ENCODE data around the gene OBSCN.

OBSCN gene

GRCh38 chr1:228206582-228207351 is 1.1 kb upstream of the OBSCN start:
- H4K20me1 ChIP-seq (ENCODE audit: insufficient read depth, low read length): no peaks in the 10 kb centered on the region
- no peaks in the 10 kb centered on the region for H3K36me3 ChIP-seq (ENCODE audit: insufficient read depth, low read length)
- H2AFZ ChIP-seq (ENCODE audit: low read length): no peak overlapping the region
- no peaks in the 10 kb centered on the region for H3K79me2 ChIP-seq (ENCODE audit: insufficient read depth, low read length)
- no peaks in the 10 kb centered on the region for H3K9me3 ChIP-seq (ENCODE audit: low read length)
- no peaks in the 10 kb centered on the region for H3K27me3 ChIP-seq (ENCODE audit: insufficient read depth, low read length)
- no peak overlapping the region for H3K27ac ChIP-seq (ENCODE audit: low read depth, low read length, poor library complexity, severe bottlenecking)
- H3K4me2 ChIP-seq (ENCODE audit: low read length): no peak overlapping the region
- no peak overlapping the region for H3K9ac ChIP-seq (ENCODE audit: low read length)
- H3K4me3 ChIP-seq (ENCODE audit: low read depth, low read length, poor library complexity, severe bottlenecking): no peak overlapping the region
- no peaks in the 10 kb centered on the region for H3F3A ChIP-seq (ENCODE audit: insufficient read depth, low read length)
- no peak for TF ChIP-seq CTCF (IDR thresholded peaks at IDR 0.05; ENCODE audit: low read length)
- no peak for TF ChIP-seq EZH2 (IDR thresholded peaks at IDR 0.05; ENCODE audit: borderline replicate concordance, low read length)
- no peaks in the 10 kb centered on the region for H3K9me2 ChIP-seq (ENCODE audit: low read depth, low read length)
- H3K4me1 ChIP-seq (ENCODE audit: insufficient read depth, low read length, severe bottlenecking): no peaks in the 10 kb centered on the region

- H3K4me3 ChIP-seq (ENCODE audit: low read depth, low read length, poor library complexity, severe bottlenecking): no peak overlapping the region
- H3K27me3 ChIP-seq (ENCODE audit: insufficient read depth, low read length): no peaks in the 10 kb centered on the region
- H3K27ac ChIP-seq (ENCODE audit: low read depth, low read length, poor library complexity, severe bottlenecking): no peak overlapping the region
- H3K36me3 ChIP-seq (ENCODE audit: insufficient read depth, low read length): no peaks in the 10 kb centered on the region
- H3K4me1 ChIP-seq (ENCODE audit: insufficient read depth, low read length, severe bottlenecking): no peaks in the 10 kb centered on the region
- no peak overlapping the region for H3K9ac ChIP-seq (ENCODE audit: low read length)
- no peak overlapping the region for H2AFZ ChIP-seq (ENCODE audit: low read length)
- TF ChIP-seq EZH2 (IDR thresholded peaks at IDR 0.05; ENCODE audit: borderline replicate concordance, low read length): no peak
- TF ChIP-seq CTCF (IDR thresholded peaks at IDR 0.05; ENCODE audit: low read length): no peak
- no peaks in the 10 kb centered on the region for H3F3A ChIP-seq (ENCODE audit: insufficient read depth, low read length)
- H3K4me2 ChIP-seq (ENCODE audit: low read length): no peak overlapping the region
- no peaks in the 10 kb centered on the region for H4K20me1 ChIP-seq (ENCODE audit: insufficient read depth, low read length)
- H3K9me3 ChIP-seq (ENCODE audit: low read length): no peaks in the 10 kb centered on the region
- no peaks in the 10 kb centered on the region for H3K9me2 ChIP-seq (ENCODE audit: low read depth, low read length)
- no peaks in the 10 kb centered on the region for H3K79me2 ChIP-seq (ENCODE audit: insufficient read depth, low read length)
Measured at GRCh38 chr1:228207381-228207810, 448 bp upstream of the OBSCN start.

GRCh38 chr1:228208831-228209551 is 1.1 kb downstream of the OBSCN start:
- H3K4me2 ChIP-seq (ENCODE audit: low read length): no peak overlapping the region
- no peaks in the 10 kb centered on the region for H3K27me3 ChIP-seq (ENCODE audit: insufficient read depth, low read length)
- H3K36me3 ChIP-seq (ENCODE audit: insufficient read depth, low read length): no peaks in the 10 kb centered on the region
- H3K4me3 ChIP-seq (ENCODE audit: low read depth, low read length, poor library complexity, severe bottlenecking): no peak overlapping the region
- no peak overlapping the region for H3K27ac ChIP-seq (ENCODE audit: low read depth, low read length, poor library complexity, severe bottlenecking)
- H3K9me2 ChIP-seq (ENCODE audit: low read depth, low read length): no peaks in the 10 kb centered on the region
- no peaks in the 10 kb centered on the region for H3F3A ChIP-seq (ENCODE audit: insufficient read depth, low read length)
- H2AFZ ChIP-seq (ENCODE audit: low read length): no peak overlapping the region
- no peaks in the 10 kb centered on the region for H3K79me2 ChIP-seq (ENCODE audit: insufficient read depth, low read length)
- H3K9ac ChIP-seq (ENCODE audit: low read length): no peak overlapping the region
- TF ChIP-seq CTCF (IDR thresholded peaks at IDR 0.05; ENCODE audit: low read length) (no peak), EZH2 (IDR thresholded peaks at IDR 0.05; ENCODE audit: borderline replicate concordance, low read length) (no peak)
- H4K20me1 ChIP-seq (ENCODE audit: insufficient read depth, low read length): no peaks in the 10 kb centered on the region
- H3K4me1 ChIP-seq (ENCODE audit: insufficient read depth, low read length, severe bottlenecking): peaks cover 4% of the 10 kb centered on the region
- no peaks in the 10 kb centered on the region for H3K9me3 ChIP-seq (ENCODE audit: low read length)
